Measurements from ENCODE around the gene TMC1.

- TF ChIP-seq TAF1 (IDR thresholded peaks at IDR 0.05; ENCODE audit: low read depth): no peak
- TF ChIP-seq CREB1 (IDR thresholded peaks at IDR 0.05; ENCODE audit: low read depth): no peak
- no peak for TF ChIP-seq REST (IDR thresholded peaks at IDR 0.05; ENCODE audit: low read depth)
- TF ChIP-seq USF1 (IDR thresholded peaks at IDR 0.05): no peak
- no peak for TF ChIP-seq RAD21 (IDR thresholded peaks at IDR 0.05; ENCODE audit: low read depth)
- TF ChIP-seq CEBPB (IDR thresholded peaks at IDR 0.05): no peak
- no peak for TF ChIP-seq EP300 (IDR thresholded peaks at IDR 0.05; ENCODE audit: borderline replicate concordance)
- no peak for TF ChIP-seq TCF12 (IDR thresholded peaks at IDR 0.05; ENCODE audit: low read depth)
- no peak for TF ChIP-seq NFIC (IDR thresholded peaks at IDR 0.05)
- no peak for TF ChIP-seq ZBTB7A (IDR thresholded peaks at IDR 0.05; ENCODE audit: low read depth)
- TF ChIP-seq MAX (IDR thresholded peaks at IDR 0.05): no peak
- no peak for TF ChIP-seq FOXM1 (IDR thresholded peaks at IDR 0.05; ENCODE audit: borderline replicate concordance, low read depth)
Measured at GRCh38 chr9:72643651-72644050, 122.2 kb downstream of the TMC1 start.

Data from Ishikawa (cell line).